GM12873 (cell line): Measurements from ENCODE around the gene ASB6.

ENCODE experiments used
- TF ChIP-seq, protein P1 (sequence below): IDR thresholded peaks from 2 replicates; pipeline ENCODE4 v1.5.1; 2012; ENCODE audit warnings: low read depth, mild to moderate bottlenecking, moderate library complexity, low read length, control low read depth; ENCODE audit not compliant: insufficient read depth; ENCODE audit errors: missing control alignments

Gene ASB6

DNA sequence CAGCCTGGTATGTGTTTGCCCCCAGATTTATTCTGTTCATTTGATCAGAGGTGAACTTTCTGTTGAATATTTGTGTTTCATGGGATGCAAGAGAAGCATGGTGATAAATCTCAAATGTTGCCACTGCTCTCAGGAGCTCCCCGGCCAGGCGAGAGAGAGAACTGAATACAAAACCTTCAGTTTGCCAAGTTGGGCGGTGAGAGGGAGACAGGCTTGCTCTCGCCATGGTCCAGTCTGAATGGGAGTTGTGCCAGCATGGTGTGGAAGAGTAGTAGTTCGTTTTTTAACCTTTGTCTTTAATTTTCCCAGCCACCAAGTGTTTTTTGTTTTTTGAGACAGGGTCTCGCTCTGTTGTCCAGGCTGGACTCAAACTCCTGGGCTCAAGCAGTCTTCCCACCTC, 13.2 kb downstream of the ASB6 start:
- TF ChIP-seq, protein P1, sequence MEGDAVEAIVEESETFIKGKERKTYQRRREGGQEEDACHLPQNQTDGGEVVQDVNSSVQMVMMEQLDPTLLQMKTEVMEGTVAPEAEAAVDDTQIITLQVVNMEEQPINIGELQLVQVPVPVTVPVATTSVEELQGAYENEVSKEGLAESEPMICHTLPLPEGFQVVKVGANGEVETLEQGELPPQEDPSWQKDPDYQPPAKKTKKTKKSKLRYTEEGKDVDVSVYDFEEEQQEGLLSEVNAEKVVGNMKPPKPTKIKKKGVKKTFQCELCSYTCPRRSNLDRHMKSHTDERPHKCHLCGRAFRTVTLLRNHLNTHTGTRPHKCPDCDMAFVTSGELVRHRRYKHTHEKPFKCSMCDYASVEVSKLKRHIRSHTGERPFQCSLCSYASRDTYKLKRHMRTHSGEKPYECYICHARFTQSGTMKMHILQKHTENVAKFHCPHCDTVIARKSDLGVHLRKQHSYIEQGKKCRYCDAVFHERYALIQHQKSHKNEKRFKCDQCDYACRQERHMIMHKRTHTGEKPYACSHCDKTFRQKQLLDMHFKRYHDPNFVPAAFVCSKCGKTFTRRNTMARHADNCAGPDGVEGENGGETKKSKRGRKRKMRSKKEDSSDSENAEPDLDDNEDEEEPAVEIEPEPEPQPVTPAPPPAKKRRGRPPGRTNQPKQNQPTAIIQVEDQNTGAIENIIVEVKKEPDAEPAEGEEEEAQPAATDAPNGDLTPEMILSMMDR, result no peak

DNA sequence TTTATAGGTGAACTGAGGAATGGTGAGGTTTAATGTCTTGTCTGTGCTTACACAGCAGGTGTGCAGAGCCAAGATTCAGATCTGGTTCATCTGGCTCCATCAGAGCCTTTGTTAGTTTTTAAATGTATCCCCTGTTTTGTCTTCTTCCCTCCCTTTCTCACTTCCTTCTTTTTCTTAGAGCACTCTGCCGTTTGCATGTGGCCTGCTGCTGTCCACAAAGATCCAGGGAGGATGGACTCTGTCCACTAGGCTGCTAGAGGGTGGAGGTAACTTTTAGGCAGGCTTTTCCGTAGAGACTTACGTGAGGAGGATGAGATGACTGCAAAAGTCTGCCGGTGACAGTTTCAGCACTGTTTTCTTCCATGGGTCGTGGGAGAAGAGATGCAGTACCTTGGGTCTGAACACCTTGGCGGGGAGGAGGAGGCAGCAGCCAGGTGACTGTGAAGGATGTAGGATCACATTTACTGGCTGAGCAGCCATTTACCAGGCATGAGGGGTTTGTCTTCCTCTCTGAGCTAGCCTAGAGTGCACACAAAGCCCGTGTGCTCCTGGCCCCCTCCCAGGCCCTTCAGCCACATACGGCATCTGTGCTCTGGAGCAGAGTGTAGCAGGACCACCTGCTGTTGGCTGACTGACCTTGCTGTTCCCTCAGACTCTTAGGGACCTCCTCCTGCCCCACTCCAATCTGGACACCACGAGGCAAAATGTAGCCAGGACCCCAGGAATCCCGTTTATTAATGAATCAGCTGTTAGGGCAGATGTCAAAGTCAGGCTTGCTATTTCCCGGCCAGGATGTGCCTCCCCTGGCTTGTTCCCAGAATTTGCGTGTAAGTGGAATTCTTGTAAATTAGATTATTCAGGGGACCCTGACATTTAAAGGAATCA, 14.2 kb downstream of the ASB6 start:
- TF ChIP-seq, protein P1, result no peak

- TF ChIP-seq, protein P1, result no peak
Observed at GRCh38 chr9:129626625-129627284, 15.2 kb downstream of the ASB6 start.

- TF ChIP-seq, protein P1, result no peak
Observed at GRCh38 chr9:129626079-129626624, 15.8 kb downstream of the ASB6 start, which contains the start of gene NTMT1. TSS of gene NTMT1 (plus strand) at chr9:129626163. CDS start at chr9:129632704, 6,541 bp downstream.

GRCh38 chr9:129624947-129625346, 17.0 kb downstream of the ASB6 start:
- TF ChIP-seq, protein P1, result no peak

GRCh38 chr9:129624168-129624759, 17.7 kb downstream of the ASB6 start:
- TF ChIP-seq, protein P1, result peak; percentile 85

DNA sequence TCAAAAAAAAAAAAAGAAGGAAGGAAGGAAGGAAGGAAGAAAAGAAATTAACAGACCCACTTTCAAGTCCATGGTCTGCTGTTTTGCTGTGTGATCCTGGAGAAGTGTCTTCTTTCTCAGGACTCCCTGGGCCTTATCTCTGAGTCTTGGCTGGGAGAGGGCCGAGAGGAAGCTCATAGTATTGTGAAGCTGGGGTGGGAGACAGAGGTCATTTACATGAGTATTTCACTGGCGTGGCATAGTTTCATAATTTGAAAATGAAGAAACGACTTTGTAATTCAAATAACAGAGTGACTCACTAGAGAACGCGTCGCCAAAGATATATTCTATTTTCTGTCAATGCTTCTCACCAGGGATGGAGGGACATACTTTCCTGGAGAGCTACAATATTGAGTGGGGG, 18.6 kb downstream of the ASB6 start:
- TF ChIP-seq, protein P1, result no peak
